Type B pancreatic cell (in vitro differentiated cells): Measurements from ENCODE around the gene CDK5R2. TPM values are rescaled to one million over a fixed set of nuclear protein-coding genes. Genes with fewer than 3 reads are reported as not detected.

Experiments used
- DNase-seq: peaks from one replicate; pipeline ENCODE4 v3.0.0; 2021; ENCODE audit warnings: mixed read lengths; ENCODE audit not compliant: unreplicated experiment; ENCODE audit errors: extremely low spot score
- H3K27ac Mint-ChIP-seq: 2 replicates; pipeline ENCODE4 v1.8.0; 2021; ENCODE audit warnings: mild to moderate bottlenecking, mixed read lengths
- H3K27me3 Mint-ChIP-seq: 2 replicates; pipeline ENCODE4 v1.8.0; 2021; ENCODE audit warnings: mixed read lengths
- H3K36me3 Mint-ChIP-seq: 2 replicates; pipeline ENCODE4 v1.8.0; 2021; ENCODE audit warnings: mixed read lengths
- H3K4me1 Mint-ChIP-seq: one replicate; pipeline ENCODE4 v1.8.0; 2021; ENCODE audit warnings: mixed read lengths; ENCODE audit not compliant: unreplicated experiment
- H3K4me3 Mint-ChIP-seq: 2 replicates; pipeline ENCODE4 v1.8.0; 2021; ENCODE audit warnings: mild to moderate bottlenecking, mixed read lengths
- H3K9me3 Mint-ChIP-seq: 2 replicates; pipeline ENCODE4 v1.8.0; 2021; ENCODE audit warnings: mixed read lengths
- total RNA-seq: library from RNA; stranded (reverse); gene quantifications from 2 replicates; pipeline ENCODE4 v1.2.1, GENCODE V29; 2021; ENCODE audit warnings: low replicate concordance
- TF ChIP-seq, protein P1 (sequence below): fragments of 200-600 bp; sonication (generic); conservative IDR thresholded peaks from 2 replicates; pipeline ENCODE4 v1.5.0; 2021; ENCODE audit warnings: antibody characterized with exemption, mild to moderate bottlenecking

Gene CDK5R2
- total RNA-seq, 1 donor from 2014 or later: 5.9 TPM

DNA sequence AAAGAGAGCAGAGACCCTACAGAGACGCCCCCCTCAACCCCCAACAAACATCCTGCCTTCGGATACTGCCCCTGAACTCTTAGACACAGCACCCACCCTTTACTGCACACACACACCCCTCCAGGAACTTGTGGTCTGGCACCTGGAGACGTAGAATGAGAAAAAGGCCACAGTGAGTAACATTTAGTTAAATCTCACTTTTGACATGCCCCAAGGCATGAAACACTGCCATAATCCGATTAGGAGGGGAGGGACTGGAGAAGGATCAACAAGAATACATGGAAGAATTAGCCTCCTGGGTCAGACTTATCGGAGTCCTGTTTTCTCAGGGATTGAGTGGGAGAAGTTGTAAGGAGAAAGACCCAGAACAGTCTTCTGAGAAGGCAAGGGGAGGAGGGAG lies 4.1 kb downstream of the CDK5R2 start:
- H3K4me1 Mint-ChIP-seq: peaks cover 18% of the 10 kb centered on the region
- H3K27me3 Mint-ChIP-seq: peaks cover 79% of the 10 kb centered on the region
- no peaks in the 10 kb centered on the region for H3K36me3 Mint-ChIP-seq
- TF ChIP-seq, protein P1, sequence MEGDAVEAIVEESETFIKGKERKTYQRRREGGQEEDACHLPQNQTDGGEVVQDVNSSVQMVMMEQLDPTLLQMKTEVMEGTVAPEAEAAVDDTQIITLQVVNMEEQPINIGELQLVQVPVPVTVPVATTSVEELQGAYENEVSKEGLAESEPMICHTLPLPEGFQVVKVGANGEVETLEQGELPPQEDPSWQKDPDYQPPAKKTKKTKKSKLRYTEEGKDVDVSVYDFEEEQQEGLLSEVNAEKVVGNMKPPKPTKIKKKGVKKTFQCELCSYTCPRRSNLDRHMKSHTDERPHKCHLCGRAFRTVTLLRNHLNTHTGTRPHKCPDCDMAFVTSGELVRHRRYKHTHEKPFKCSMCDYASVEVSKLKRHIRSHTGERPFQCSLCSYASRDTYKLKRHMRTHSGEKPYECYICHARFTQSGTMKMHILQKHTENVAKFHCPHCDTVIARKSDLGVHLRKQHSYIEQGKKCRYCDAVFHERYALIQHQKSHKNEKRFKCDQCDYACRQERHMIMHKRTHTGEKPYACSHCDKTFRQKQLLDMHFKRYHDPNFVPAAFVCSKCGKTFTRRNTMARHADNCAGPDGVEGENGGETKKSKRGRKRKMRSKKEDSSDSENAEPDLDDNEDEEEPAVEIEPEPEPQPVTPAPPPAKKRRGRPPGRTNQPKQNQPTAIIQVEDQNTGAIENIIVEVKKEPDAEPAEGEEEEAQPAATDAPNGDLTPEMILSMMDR: no peak
- H3K4me3 Mint-ChIP-seq: peak overlapping the region; percentile 83
- peak overlapping the region; percentile 81 for H3K27ac Mint-ChIP-seq
- no peaks in the 10 kb centered on the region for H3K9me3 Mint-ChIP-seq
- no peak for DNase-seq

DNA sequence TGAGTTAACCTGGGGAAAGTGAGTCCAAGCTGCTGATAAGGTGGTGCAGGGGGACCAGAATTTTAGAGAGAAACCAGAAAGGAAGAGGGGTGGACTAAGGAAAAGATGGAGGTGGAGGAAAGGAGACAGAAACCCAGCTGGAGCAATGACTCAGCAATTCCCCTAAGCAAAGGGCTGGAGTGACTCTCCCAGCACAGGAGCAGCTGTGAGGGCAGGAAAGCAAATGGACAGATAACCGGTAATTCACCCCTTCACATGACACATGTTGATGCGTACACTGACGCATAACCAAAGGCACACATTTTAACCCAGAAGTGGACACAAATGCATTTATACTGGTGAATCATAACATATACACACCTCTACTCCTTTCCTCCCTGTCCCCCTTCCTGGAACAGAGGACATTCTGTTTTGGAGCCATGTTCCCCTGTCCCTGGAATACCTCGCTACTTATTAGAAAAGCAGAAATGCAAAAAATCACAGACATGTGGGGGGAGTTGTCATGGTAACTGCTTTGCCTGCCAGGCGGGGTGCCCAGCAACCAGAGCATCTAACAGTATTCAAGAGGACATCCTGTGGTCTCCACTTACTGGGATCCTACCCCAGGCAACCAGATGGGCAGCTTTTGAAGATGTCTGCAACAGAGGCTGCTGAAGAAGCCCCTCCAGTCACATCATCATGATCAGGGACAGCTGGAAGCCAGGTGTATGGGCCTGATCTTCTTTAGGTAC lies 4.7 kb downstream of the CDK5R2 start:
- Mint-ChIP-seq H3K36me3 (no peaks in the 10 kb centered on the region), H3K4me1 (peaks cover 18% of the 10 kb centered on the region), H3K27ac (peak overlapping the region; percentile 81), H3K27me3 (peaks cover 77% of the 10 kb centered on the region), H3K9me3 (no peaks in the 10 kb centered on the region), H3K4me3 (peak overlapping the region; percentile 83)
- TF ChIP-seq, protein P1: no peak
- DNase-seq: no peak

DNA sequence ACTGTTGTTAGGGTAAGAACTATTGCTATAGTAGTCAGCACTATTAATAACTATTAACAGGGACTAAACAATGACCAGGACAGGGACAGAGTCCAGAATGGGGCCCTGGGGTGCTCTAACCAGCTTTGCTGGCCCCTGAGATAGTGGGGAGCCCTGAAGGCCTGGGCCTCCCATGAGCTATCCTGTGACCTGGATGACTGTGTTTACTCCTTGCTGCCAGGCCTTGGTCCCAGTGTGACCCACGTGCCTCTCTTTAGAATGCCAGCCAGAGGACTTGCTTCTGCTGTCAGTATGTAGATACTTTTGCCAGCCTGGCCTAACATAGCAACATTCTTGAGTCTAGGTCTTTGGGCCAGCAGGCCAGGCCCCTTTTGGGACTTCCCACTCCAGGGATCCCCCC lies 11.4 kb downstream of the CDK5R2 start:
- no peak overlapping the region for H3K27ac Mint-ChIP-seq
- no peak for DNase-seq
- peaks cover 77% of the 10 kb centered on the region for H3K27me3 Mint-ChIP-seq
- H3K9me3 Mint-ChIP-seq: no peaks in the 10 kb centered on the region
- TF ChIP-seq, protein P1: no peak
- no peaks in the 10 kb centered on the region for H3K36me3 Mint-ChIP-seq
- H3K4me1 Mint-ChIP-seq: no peaks in the 10 kb centered on the region
- H3K4me3 Mint-ChIP-seq: no peak overlapping the region

DNA sequence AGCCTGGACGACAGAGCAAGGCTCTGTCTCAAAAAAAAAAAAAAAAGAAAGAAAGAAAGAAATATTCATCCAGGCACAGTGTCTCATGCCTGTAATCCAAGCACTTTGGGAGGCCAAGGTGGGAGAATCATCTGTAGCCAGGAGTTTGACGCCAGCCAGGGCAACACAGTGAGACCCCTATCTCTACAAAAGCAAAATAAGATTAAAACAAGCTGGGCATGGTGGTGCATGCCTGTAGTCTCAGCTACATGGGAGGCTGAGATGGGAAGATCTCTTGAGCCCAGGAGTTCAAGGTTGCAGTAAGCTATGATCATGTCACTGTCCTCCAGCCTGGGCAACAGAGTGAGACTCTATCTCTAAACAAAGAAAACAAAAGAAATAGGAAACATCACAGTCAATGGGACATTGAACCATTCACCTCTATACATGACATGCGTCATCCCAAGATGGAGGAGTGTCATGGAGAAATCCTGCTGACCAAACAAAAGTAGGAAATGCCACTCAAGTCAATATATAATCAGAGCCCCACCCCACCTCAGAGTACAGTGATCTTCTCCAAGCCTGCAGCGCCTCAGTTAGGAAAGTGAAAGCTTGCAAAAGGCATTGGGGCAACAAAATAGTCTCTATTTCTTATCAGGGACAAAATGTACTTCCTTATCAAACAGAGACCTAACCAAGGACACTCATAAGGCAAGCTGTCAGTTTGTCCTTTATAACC lies 15.8 kb downstream of the CDK5R2 start:
- Mint-ChIP-seq H3K4me1 (no peaks in the 10 kb centered on the region), H3K36me3 (no peaks in the 10 kb centered on the region), H3K27ac (no peak overlapping the region), H3K4me3 (no peak overlapping the region), H3K27me3 (peaks cover 86% of the 10 kb centered on the region), H3K9me3 (no peaks in the 10 kb centered on the region)
- no peak for DNase-seq
- TF ChIP-seq, protein P1: no peak

DNA sequence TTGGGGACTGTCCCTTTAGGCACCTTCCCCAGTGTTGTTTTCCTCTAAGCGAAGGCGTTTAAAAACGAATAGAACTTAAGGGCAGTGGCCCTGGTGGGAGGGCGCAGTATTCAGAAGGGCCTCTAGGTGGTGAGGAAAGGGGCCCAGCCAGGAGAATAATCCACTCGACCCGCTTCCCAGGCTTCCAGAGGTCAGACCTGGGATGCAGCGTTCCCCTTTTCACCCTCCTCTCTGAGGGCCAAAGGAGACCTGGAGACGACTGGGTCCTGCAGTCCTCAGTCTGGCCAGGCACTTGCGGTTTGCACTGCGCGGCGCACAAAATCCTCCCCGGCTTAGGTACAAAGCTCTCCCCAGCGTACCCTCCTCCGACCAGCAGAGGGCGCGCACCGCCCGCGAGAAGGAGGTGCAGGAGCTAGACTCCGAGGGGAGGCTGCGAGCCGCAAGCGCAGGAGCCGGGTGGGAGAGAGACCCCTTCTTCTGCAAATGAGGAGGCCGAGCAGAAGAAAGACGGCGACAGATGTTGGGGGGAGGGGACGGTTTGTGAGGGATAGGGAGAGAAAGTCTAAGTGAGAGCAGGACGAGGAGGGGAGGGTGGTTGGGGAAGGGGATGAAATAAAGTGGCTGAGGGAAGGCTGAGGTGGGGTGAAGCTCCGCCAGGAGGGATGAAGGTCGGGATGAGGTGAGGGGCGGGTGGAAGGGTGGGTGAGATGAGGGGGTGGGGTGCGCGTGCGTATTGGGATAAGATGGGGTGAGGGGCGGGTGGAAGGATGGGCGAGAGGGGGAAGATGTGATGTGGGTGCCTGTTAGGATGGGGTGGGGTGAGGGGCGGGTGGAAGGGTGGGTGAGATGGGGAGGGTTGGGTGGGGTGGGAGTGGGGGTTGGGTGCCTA lies 20.6 kb downstream of the CDK5R2 start:
- peaks cover 90% of the 10 kb centered on the region for H3K27me3 Mint-ChIP-seq
- H3K27ac Mint-ChIP-seq: peak overlapping the region; percentile 16
- H3K4me3 Mint-ChIP-seq: peak overlapping the region; percentile 70
- peaks cover 3% of the 10 kb centered on the region for H3K4me1 Mint-ChIP-seq
- no peaks in the 10 kb centered on the region for H3K36me3 Mint-ChIP-seq
- TF ChIP-seq, protein P1: peak; percentile 99
- H3K9me3 Mint-ChIP-seq: no peaks in the 10 kb centered on the region
- DNase-seq: peak; percentile 92
